OCI-LY3 (cell line): ENCODE results near the gene DHCR24.
A peak's percentile ranks its signal among the peaks of the same experiment; 100 is the strongest.
"Not testable (repeated sequence)": the region's sequence is repeated elsewhere in the genome, so short reads cannot be mapped to it uniquely, and the experiment has no call there.

Source experiments
- H2AFZ ChIP-seq: fragments of 200-600, 300-600 bp; shearing (Covaris generic); 2 replicates; pipeline ENCODE4 v1.6.0; 2014; ENCODE audit warnings: antibody characterized with exemption, low read depth, low read length
- H3K27ac ChIP-seq: fragments of 200-600, 300-600 bp; sonication (generic); 2 replicates; pipeline ENCODE4 v1.5.1; 2014; ENCODE audit warnings: mild to moderate bottlenecking, low read length, moderate library complexity, mixed read lengths
- H3K27me3 ChIP-seq: fragments of 200-600, 300-600 bp; sonication (generic); 2 replicates; pipeline ENCODE4 v1.6.1; 2014; ENCODE audit warnings: low read depth, low read length, mixed read lengths
- H3K36me3 ChIP-seq: fragments of 200-600, 300-600 bp; sonication (generic); replicated peaks from 2 replicates; pipeline ENCODE3; 2014; ENCODE audit warnings: low read depth, low read length, mixed read lengths
- H3K4me1 ChIP-seq: fragments of 300-600, 200-600 bp; sonication (generic); 2 replicates; pipeline ENCODE4 v1.6.1; 2014; ENCODE audit warnings: low read length, mixed read lengths
- H3K4me2 ChIP-seq: fragments of 200-600, 300-600 bp; sonication (generic); 2 replicates; pipeline ENCODE4 v1.6.1; 2014; ENCODE audit warnings: low read length, mixed read lengths
- H3K4me3 ChIP-seq: fragments of 300-600, 200-600 bp; sonication (generic); 2 replicates; pipeline ENCODE4 v1.5.1; 2014; ENCODE audit warnings: antibody characterized with exemption, mild to moderate bottlenecking, low read length, moderate library complexity
- H3K79me2 ChIP-seq: fragments of 300-600, 200-600 bp; shearing (Covaris generic); 2 replicates; pipeline ENCODE4 v1.6.1; 2014; ENCODE audit warnings: mild to moderate bottlenecking, low read length, mixed read lengths
- H3K9ac ChIP-seq: fragments of 300-600, 200-600 bp; shearing (Covaris generic); 2 replicates; pipeline ENCODE4 v1.6.0; 2014; ENCODE audit warnings: mild to moderate bottlenecking, low read length, moderate library complexity
- H3K9me3 ChIP-seq: fragments of 200-600, 300-600 bp; shearing (Covaris generic); 2 replicates; pipeline ENCODE4 v1.6.1; 2014; ENCODE audit warnings: low read length, mixed read lengths; ENCODE audit not compliant: insufficient read depth
- H4K20me1 ChIP-seq: fragments of 200-600, 300-600 bp; sonication (generic); 2 replicates; pipeline ENCODE4 v1.6.1; 2016; ENCODE audit warnings: low read length, mixed read lengths; ENCODE audit not compliant: insufficient read depth
- CTCF ChIP-seq: fragments of 200-600, 300-600 bp; sonication (generic); IDR thresholded peaks from 2 replicates; pipeline ENCODE4 v1.5.1; 2014; ENCODE audit warnings: antibody characterized with exemption, low read length, low read depth
- EZH2phosphoT487 ChIP-seq: fragments of 200-600 bp; shearing (Covaris generic); IDR thresholded peaks from 2 replicates; pipeline ENCODE4 v1.6.1; 2018; ENCODE audit warnings: antibody characterized with exemption, mixed run types, low read depth

The DHCR24 gene

GRCh38 chr1:54886724-54887664 lies at the start of gene DHCR24:
Gene DHCR24, minus strand, starts transcription at chr1:54887195. Its CDS starts 76 bp downstream, at chr1:54887119.
- H3K4me3 ChIP-seq: peak within 1 kb of the TSS; percentile 87
- peaks cover 28% of the 10 kb centered on the region for H3K4me1 ChIP-seq
- no peak for TF ChIP-seq CTCF
- no peak for TF ChIP-seq EZH2phosphoT487
- H3K9me3 ChIP-seq: no peaks in the 10 kb centered on the region
- H3K36me3 ChIP-seq: peaks cover 27% of the 10 kb centered on the region
- peak within 1 kb of the TSS; percentile 56 for H3K27ac ChIP-seq
- peak within 1 kb of the TSS; percentile 68; the same call in 1 of the 2 replicates for H2AFZ ChIP-seq
- no peaks in the 10 kb centered on the region for H3K27me3 ChIP-seq
- peaks cover 28% of the 10 kb centered on the region for H4K20me1 ChIP-seq
- peak within 1 kb of the TSS; percentile 83 for H3K9ac ChIP-seq
- peaks cover 48% of the 10 kb centered on the region for H3K79me2 ChIP-seq
- peak within 1 kb of the TSS; percentile 90 for H3K4me2 ChIP-seq

GRCh38 chr1:54936791-54937190 lies 49.8 kb upstream of the DHCR24 start:
- no peak for TF ChIP-seq EZH2phosphoT487
- no peak for TF ChIP-seq CTCF
- no peaks in the 10 kb centered on the region for H3K4me1 ChIP-seq
- H3K4me2 ChIP-seq: no peak overlapping the region
- no peaks in the 10 kb centered on the region for H3K36me3 ChIP-seq
- no peaks in the 10 kb centered on the region for H4K20me1 ChIP-seq
- H3K27ac ChIP-seq: no peak overlapping the region
- H3K9ac ChIP-seq: no peak overlapping the region
- no peak overlapping the region for H2AFZ ChIP-seq
- H3K27me3 ChIP-seq: peaks cover 4% of the 10 kb centered on the region; the same call in 1 of the 2 replicates
- no peak overlapping the region for H3K4me3 ChIP-seq
- no peaks in the 10 kb centered on the region for H3K79me2 ChIP-seq
- no peaks in the 10 kb centered on the region for H3K9me3 ChIP-seq

- no peak overlapping the region for H3K27ac ChIP-seq
- no peak overlapping the region for H2AFZ ChIP-seq
- H3K4me1 ChIP-seq: no peaks in the 10 kb centered on the region
- no peak overlapping the region for H3K4me2 ChIP-seq
- H4K20me1 ChIP-seq: no peaks in the 10 kb centered on the region
- H3K4me3 ChIP-seq: no peak overlapping the region
- no peaks in the 10 kb centered on the region for H3K79me2 ChIP-seq
- H3K9me3 ChIP-seq: no peaks in the 10 kb centered on the region
- no peaks in the 10 kb centered on the region for H3K27me3 ChIP-seq
- TF ChIP-seq CTCF (no peak), EZH2phosphoT487 (no peak)
- H3K9ac ChIP-seq: no peak overlapping the region
- no peaks in the 10 kb centered on the region for H3K36me3 ChIP-seq
These were observed 47.9 kb upstream of the DHCR24 start for GRCh38 chr1:54934869-54935268.

- H3K9me3 ChIP-seq, H3K36me3 ChIP-seq, H3K4me1 ChIP-seq, H4K20me1 ChIP-seq, H3K4me2 ChIP-seq, H3K79me2 ChIP-seq, H3K9ac ChIP-seq, H3K27me3 ChIP-seq, H2AFZ ChIP-seq, H3K27ac ChIP-seq, H3K4me3 ChIP-seq: not testable (repeated sequence)
These were observed 47.1 kb upstream of the DHCR24 start for GRCh38 chr1:54934081-54934480.
